RWPE1 (cell line): ENCODE data around the gene SYNDIG1.

Source experiments
- CTCF ChIA-PET: fragments of 350-600 bp; sonication (Branson Sonifier 250); formaldehyde crosslinking; extraction: SDS; loops from one replicate; lab custom pipeline; 2021; lab: Yijun Ruan, JAX
- POLR2A ChIA-PET: fragments of 400-600 bp; formaldehyde crosslinking; extraction: SDS; loops from one replicate; lab custom pipeline; 2020; ENCODE audit warnings: antibody characterized with exemption; ENCODE audit not compliant: low non-redundant PET; lab: Yijun Ruan, JAX
- DNase-seq: peaks from one replicate; pipeline ENCODE4 v3.0.0; 2012; ENCODE audit warnings: low spot score
- H3K27ac ChIP-seq: fragments of 450-650 bp; 2 replicates; pipeline ENCODE4 v1.5.1; 2017
- CTCF ChIP-seq: fragments of 450-650 bp; conservative IDR thresholded peaks from 2 replicates; pipeline ENCODE4 v1.5.1; 2017; ENCODE audit warnings: low read depth, mild to moderate bottlenecking

Gene SYNDIG1

DNA sequence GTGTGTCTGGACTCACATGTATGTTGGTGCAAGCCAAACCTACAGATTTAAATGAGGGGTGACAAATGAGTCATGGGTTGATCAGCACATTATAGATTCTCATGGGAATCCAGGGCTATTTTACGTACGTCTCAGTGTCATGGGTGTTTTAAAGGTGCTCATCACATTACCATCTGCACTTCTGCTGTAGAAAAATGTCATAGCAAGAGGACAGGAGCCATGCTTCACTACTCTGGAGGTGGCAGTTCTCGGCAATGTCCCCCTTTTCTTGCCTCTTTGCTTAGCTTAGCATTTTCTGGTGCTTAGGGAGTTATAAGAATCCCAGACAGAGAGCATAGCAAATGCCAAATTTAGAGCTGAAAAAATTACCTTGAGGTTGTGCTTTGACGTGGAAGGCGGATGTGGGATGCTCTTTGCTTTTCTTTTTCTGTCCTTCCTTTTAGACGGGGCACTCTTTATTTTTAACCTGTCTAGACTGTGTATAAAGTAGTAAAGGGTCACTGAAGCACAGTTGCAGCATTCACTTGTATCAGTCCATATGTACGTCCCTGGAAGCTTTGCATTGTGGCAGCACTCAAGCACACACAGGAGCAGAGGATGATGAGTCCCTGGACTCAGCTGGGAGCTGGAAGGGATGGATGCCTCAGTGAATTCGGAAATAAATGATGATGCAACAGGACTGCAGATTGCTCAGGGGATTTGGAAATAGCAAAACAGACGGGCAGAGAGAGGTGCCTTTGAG, 139.7 kb downstream of the SYNDIG1 start:
- POLR2A ChIA-PET: no interaction called here
- CTCF ChIA-PET: no interaction called here
- H3K27ac ChIP-seq: no peak overlapping the region
- TF ChIP-seq CTCF: no peak
- no peak for DNase-seq

GRCh38 chr20:24609757-24610156, 140.3 kb downstream of the SYNDIG1 start:
- TF ChIP-seq CTCF: no peak
- ChIA-PET CTCF (interaction anchor here (0.6 kb wide), 1 partner anchor 450 kb away, joined by 3 read pairs; no protein-coding TSS in a partner anchor), POLR2A (no interaction called here)
- no peak for DNase-seq
- H3K27ac ChIP-seq: no peak overlapping the region

DNA sequence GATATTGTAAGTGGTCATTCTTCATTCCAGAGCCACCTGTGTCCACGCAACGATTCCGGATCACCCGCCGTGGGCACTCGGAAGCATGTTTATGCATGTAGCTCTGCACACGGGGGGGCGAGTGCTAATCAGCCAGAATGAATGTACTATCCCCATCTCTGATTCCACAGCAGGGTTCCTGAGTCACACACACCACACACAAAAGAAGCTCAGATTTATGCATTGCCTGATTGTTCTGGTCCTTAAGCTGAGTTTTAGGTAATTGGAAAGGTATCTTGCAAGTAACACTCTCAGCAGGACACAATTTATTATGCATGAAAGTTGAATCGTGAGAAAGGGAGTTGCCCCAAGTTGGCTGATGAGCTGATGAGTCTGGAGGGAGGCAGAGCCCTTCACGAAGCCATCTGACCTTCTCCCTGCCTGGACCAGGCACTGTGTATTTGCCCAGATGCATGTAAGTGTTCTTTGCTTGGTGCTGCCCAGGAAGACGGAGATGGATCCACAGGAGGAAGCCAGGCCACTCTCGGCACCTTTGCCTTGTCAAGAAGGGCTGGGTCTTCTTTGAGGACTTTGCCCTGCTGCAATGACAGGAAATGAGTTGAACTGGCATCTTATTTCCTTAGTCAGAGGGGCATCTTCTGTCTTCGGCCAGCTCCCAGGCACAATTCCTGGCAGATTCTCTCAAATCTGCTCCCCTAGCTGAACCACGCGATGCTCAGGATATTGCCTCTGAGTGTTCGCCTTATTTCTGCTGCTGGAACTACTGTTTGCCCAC, 141.1 kb downstream of the SYNDIG1 start:
- no peak overlapping the region for H3K27ac ChIP-seq
- POLR2A ChIA-PET: no interaction called here
- CTCF ChIA-PET: no interaction called here
- no peak for TF ChIP-seq CTCF
- DNase-seq: peak; percentile 30

- no peak for DNase-seq
- TF ChIP-seq CTCF: no peak
Measured at GRCh38 chr20:24611360-24612140, 142.1 kb downstream of the SYNDIG1 start.

DNA sequence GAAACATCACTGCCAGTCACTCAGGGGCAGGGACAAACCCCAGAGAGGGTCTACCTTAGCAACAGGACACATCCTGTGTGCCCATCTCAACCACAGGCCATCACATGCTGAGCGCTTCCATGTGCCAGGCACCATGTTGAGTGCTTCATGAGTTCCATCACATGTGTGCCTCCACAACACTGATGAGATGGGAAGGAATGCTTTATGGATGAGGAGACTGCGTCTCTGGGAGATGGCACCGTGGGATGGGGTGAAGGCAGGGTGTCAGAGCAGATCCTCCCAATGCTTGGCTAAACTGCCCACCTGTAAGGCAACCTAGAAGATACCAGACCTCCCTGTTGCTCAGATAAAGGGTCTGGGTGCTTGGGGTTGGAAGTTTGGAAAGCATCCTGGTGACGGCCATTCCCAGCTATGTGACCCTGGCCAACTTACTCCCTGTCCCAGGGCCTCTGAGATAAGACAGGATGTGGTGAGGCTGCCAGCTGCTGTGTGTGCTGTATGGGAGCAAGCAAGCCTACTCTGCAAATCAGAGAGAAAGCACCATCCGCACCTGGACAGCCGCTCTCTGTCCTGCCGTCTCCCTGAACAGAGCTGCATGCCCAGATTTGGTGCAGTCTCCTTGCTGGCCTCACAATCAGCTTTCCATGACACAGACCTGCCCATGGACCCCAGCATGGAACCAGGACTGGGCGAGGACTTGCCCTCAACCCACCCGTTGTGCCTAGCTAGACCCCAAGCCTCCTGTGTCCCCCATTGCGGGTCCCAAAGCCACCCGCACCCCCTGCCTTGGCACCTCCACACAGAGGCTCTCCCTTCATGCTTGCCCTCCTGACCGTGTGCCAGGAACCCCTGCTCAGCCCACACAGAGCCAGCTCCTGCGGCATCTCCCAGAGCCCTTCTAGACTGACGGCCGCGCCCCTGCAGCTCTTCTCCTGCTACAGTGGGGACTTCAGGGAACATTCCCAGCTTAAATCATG, 143.7 kb downstream of the SYNDIG1 start:
- TF ChIP-seq CTCF: no peak
- CTCF ChIA-PET: interaction anchor here (0.6 kb wide), 1 partner anchor 169 kb away, joined by 3 read pairs; no protein-coding TSS in a partner anchor
- no peak overlapping the region for H3K27ac ChIP-seq
- POLR2A ChIA-PET: no interaction called here
- DNase-seq: no peak

More at GRCh38 chr20:24611360-24612140, 142.1 kb downstream of the SYNDIG1 start:
- H3K27ac ChIP-seq: no peak overlapping the region
- CTCF ChIA-PET: no interaction called here
- POLR2A ChIA-PET: no interaction called here
